ENCODE data around the gene CTNNA2.

Gene CTNNA2

DNA sequence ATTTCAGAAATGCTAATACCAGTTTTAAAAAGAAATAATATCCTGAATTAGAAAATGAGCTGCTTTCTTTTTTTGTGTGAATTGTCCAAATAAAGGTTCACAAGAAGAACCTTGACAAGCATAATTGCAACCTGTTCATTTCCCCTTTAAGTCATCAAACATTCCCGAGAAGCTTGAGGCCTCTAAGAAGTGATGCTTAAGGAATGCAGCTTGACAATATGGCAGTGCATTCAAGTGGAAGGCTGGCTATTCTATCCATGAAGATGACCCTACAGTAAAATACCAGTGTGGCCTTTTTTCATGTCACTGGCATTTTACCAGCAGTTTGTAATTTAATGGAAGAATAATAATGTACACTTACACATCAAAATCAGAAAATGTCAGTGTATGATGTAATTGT is 216.7 kb downstream of the CTNNA2 start:
- DNase-seq (ENCODE audit: low read depth) = no peak
- TF ChIP-seq, protein P1, sequence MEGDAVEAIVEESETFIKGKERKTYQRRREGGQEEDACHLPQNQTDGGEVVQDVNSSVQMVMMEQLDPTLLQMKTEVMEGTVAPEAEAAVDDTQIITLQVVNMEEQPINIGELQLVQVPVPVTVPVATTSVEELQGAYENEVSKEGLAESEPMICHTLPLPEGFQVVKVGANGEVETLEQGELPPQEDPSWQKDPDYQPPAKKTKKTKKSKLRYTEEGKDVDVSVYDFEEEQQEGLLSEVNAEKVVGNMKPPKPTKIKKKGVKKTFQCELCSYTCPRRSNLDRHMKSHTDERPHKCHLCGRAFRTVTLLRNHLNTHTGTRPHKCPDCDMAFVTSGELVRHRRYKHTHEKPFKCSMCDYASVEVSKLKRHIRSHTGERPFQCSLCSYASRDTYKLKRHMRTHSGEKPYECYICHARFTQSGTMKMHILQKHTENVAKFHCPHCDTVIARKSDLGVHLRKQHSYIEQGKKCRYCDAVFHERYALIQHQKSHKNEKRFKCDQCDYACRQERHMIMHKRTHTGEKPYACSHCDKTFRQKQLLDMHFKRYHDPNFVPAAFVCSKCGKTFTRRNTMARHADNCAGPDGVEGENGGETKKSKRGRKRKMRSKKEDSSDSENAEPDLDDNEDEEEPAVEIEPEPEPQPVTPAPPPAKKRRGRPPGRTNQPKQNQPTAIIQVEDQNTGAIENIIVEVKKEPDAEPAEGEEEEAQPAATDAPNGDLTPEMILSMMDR (IDR thresholded peaks at IDR 0.05; ENCODE audit: insufficient read depth, low read depth, low read length, missing control alignments) = no peak
- no peak overlapping the region for H3K4me3 ChIP-seq (ENCODE audit: low read depth, low read length)

DNA sequence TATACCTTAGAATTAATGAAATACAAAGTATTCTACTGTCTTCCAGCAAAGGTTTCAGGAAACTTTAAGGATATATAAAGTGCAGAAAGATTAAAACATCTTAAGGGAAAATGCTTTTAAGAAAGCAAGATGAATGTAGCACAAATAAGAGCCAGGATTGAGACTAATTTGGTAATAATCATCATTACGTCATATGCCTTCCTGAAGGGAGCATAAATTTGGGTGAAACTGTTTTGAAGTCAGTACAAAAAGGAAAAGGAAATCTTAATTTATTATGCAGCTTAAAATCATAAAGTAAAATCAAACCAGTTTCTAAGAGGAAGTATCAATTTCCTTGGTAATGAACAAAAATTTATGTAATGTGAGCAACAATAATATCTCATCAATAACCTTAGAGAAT is 221.7 kb downstream of the CTNNA2 start:
- H3K4me3 ChIP-seq (ENCODE audit: low read depth, low read length) = no peak overlapping the region
- TF ChIP-seq, protein P1 (IDR thresholded peaks at IDR 0.05; ENCODE audit: insufficient read depth, low read depth, low read length, missing control alignments) = no peak
- no peak for DNase-seq (ENCODE audit: low read depth)

DNA sequence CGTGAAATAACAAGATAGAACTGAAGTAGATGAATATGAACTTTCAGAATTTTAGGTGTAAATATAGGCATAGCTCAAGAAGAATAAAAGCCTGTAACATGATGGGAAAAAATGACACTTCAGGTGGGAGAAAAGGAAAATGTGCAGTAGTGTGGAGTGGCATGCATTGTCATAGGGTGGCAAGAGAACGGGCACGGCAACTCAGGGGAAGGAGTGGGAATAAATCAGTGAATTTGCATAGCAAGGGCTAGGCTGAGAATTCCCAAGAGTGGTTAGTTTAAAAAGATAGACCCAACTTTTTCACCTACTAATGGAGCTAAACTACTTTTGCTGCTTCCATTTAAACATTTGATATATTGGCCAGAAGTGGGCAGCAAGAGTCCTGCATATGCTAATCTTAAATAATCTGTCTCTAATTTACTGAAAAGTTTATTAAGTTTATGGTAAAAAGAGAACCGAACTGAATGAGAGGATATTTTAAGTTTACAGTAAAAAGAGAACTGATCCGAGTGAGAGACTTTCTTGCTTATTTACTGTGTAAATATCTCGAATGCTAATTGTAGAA is 228.1 kb downstream of the CTNNA2 start:
- TF ChIP-seq, protein P1 (IDR thresholded peaks at IDR 0.05; ENCODE audit: insufficient read depth, low read depth, low read length, missing control alignments) = no peak
- DNase-seq (ENCODE audit: low read depth) = no peak
- no peak overlapping the region for H3K4me3 ChIP-seq (ENCODE audit: low read depth, low read length)

DNA sequence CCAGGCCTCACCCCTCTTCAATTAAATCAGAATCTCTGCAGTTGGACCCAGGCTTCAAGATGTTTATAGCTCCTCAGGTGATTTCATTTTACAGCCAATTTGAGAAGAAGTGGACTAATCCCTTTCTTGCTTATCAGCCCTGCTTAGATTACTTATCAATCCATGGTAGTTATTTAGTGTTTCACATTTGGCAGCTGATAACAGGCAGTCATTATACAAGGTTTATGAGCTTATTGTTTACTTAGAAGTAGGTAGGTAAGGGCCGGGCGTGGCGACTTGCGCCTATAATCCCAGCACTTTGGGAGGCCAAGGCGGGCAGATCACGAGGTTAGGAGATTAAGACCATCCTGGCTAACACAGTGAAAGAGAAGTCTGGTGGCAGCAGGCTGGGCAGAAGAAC is 237.5 kb downstream of the CTNNA2 start:
- TF ChIP-seq, protein P1 (IDR thresholded peaks at IDR 0.05; ENCODE audit: insufficient read depth, low read depth, low read length, missing control alignments) = no peak
- H3K4me3 ChIP-seq (ENCODE audit: low read depth, low read length) = no peak overlapping the region
- DNase-seq (ENCODE audit: low read depth) = no peak

DNA sequence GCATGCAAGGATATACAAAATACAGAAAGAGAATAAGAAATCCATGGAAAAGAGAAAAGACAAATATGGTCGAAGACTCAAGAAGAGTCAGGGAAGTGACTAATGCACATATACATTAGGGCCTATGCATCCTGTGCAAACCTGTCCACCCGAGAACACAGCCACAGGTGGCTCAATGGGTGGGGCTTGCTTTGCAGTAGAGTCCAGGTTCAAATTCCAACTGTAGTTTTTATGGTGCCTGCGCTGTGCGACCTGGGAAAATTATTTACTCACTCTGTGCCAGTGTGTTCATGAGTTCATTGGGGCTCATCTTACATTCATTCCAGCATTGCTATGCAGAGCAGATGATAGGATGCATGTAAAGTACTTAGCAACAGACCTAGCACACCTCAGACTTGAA is 244.7 kb downstream of the CTNNA2 start:
- DNase-seq (ENCODE audit: low read depth) = no peak
- no peak overlapping the region for H3K4me3 ChIP-seq (ENCODE audit: low read depth, low read length)
- TF ChIP-seq, protein P1 (IDR thresholded peaks at IDR 0.05; ENCODE audit: insufficient read depth, low read depth, low read length, missing control alignments) = no peak

DNA sequence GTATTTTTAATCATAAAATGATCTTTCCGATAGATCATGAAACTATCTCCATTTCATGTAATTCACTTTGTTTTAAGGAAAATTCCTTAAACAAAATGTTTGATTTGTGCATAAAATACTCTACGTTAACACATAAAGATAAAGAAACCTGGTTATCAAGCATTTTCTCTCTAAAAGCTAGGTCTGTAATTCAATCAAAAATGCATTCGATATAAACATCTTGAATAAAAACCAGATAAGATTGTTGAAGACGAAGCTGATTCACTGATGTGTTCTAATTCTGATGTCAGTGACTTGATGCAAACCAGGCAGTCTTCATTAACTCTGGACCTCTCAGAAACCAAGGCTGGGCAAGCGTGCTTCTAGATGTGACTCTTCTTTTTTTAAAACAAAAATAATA is 245.2 kb downstream of the CTNNA2 start:
- no peak for DNase-seq (ENCODE audit: low read depth)
- TF ChIP-seq, protein P1 (IDR thresholded peaks at IDR 0.05; ENCODE audit: insufficient read depth, low read depth, low read length, missing control alignments) = no peak
- no peak overlapping the region for H3K4me3 ChIP-seq (ENCODE audit: low read depth, low read length)

DNA sequence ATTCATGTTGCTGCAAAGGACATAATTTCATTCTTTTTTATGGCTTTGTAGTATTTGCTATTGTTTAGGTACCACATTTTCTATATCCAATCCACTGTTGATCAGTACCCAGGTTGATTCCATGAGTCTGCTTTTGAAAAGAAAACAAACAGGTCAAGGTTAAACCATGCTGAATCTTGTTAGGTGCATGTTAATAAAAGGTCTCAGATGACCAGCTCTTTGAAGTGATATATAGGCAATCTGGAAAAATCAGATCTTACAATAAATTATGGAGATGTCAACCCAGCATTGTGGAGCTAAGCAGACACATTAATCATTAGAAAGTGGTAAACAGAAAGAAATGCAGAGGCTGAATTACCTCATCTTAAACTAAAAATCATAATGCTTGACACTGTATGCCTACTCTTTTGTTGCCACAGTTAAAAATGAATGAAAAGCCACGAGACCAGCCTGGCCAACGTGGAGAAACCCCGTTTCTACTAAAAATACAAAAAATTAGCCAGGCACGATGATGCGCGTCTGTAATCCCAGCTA is 246.0 kb downstream of the CTNNA2 start:
- no peak for DNase-seq (ENCODE audit: low read depth)
- TF ChIP-seq, protein P1 (IDR thresholded peaks at IDR 0.05; ENCODE audit: insufficient read depth, low read depth, low read length, missing control alignments) = no peak

More for the DNA sequence above, 246.0 kb downstream of the CTNNA2 start:
- H3K4me3 ChIP-seq (ENCODE audit: low read depth, low read length) = no peak overlapping the region
